ENCODE measurements around the gene ATP6V0E1. TPM values are rescaled to one million over a fixed set of nuclear protein-coding genes. Genes with fewer than 3 reads are reported as not detected.

The ATP6V0E1 gene
- total RNA-seq, 1 experiment from 2014 or later = 84.6 TPM

- TF ChIP-seq, protein P1, sequence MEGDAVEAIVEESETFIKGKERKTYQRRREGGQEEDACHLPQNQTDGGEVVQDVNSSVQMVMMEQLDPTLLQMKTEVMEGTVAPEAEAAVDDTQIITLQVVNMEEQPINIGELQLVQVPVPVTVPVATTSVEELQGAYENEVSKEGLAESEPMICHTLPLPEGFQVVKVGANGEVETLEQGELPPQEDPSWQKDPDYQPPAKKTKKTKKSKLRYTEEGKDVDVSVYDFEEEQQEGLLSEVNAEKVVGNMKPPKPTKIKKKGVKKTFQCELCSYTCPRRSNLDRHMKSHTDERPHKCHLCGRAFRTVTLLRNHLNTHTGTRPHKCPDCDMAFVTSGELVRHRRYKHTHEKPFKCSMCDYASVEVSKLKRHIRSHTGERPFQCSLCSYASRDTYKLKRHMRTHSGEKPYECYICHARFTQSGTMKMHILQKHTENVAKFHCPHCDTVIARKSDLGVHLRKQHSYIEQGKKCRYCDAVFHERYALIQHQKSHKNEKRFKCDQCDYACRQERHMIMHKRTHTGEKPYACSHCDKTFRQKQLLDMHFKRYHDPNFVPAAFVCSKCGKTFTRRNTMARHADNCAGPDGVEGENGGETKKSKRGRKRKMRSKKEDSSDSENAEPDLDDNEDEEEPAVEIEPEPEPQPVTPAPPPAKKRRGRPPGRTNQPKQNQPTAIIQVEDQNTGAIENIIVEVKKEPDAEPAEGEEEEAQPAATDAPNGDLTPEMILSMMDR (IDR thresholded peaks at IDR 0.05 in 2 of 3, conservative IDR thresholded peaks at IDR 0.05 in 1 of 3; ENCODE audit: borderline replicate concordance in 1 of 3, insufficient read depth in 1 of 3, low read depth in 2 of 3, low read length in 2 of 3) = no peak
- no peak for TF ChIP-seq RAD21 (IDR thresholded peaks at IDR 0.05; ENCODE audit: low read depth)
- TF ChIP-seq SIN3A (IDR thresholded peaks at IDR 0.05; ENCODE audit: low read depth) = no peak
- TF ChIP-seq YY1 (IDR thresholded peaks at IDR 0.05; ENCODE audit: extremely low read depth, insufficient replicate concordance, low read depth, low read length) = no peak
- TF ChIP-seq ZFX (IDR thresholded peaks at IDR 0.05) = no peak
- TF ChIP-seq POLR2A (IDR thresholded peaks at IDR 0.05; ENCODE audit: borderline replicate concordance, extremely low read depth, insufficient read depth, insufficient read length) = no peak
- no peak for TF ChIP-seq EGR1 (IDR thresholded peaks at IDR 0.05; ENCODE audit: low read depth)
- TF ChIP-seq SP1 (IDR thresholded peaks at IDR 0.05; ENCODE audit: low read depth) = no peak
- TF ChIP-seq TCF7L2 (IDR thresholded peaks at IDR 0.05; ENCODE audit: borderline replicate concordance, extremely low read depth, insufficient read depth, insufficient read length) = no peak
- TF ChIP-seq MAX (IDR thresholded peaks at IDR 0.05) = no peak
- TF ChIP-seq EZH2phosphoT487 (IDR thresholded peaks at IDR 0.05; ENCODE audit: borderline replicate concordance) = no peak
- no peak for TF ChIP-seq POLR2AphosphoS5 (IDR thresholded peaks at IDR 0.05; ENCODE audit: low read depth, low read length)
- TF ChIP-seq ELF1 (IDR thresholded peaks at IDR 0.05; ENCODE audit: borderline replicate concordance, low read depth) = no peak
- TF ChIP-seq EZH2 (IDR thresholded peaks at IDR 0.05) = no peak
- TF ChIP-seq, protein P2, sequence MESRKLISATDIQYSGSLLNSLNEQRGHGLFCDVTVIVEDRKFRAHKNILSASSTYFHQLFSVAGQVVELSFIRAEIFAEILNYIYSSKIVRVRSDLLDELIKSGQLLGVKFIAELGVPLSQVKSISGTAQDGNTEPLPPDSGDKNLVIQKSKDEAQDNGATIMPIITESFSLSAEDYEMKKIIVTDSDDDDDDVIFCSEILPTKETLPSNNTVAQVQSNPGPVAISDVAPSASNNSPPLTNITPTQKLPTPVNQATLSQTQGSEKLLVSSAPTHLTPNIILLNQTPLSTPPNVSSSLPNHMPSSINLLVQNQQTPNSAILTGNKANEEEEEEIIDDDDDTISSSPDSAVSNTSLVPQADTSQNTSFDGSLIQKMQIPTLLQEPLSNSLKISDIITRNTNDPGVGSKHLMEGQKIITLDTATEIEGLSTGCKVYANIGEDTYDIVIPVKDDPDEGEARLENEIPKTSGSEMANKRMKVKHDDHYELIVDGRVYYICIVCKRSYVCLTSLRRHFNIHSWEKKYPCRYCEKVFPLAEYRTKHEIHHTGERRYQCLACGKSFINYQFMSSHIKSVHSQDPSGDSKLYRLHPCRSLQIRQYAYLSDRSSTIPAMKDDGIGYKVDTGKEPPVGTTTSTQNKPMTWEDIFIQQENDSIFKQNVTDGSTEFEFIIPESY (IDR thresholded peaks at IDR 0.05; ENCODE audit: extremely low read depth, insufficient replicate concordance, low read length) = no peak
- no peak for TF ChIP-seq ZNF274 (IDR thresholded peaks at IDR 0.05; ENCODE audit: low read depth, low read length)
- no peak for TF ChIP-seq CBX3 (IDR thresholded peaks at IDR 0.05; ENCODE audit: low read depth)
- no peak for TF ChIP-seq REST (IDR thresholded peaks at IDR 0.05; ENCODE audit: low read depth)
- no peak for TF ChIP-seq SRF (IDR thresholded peaks at IDR 0.05; ENCODE audit: low read depth)
- no peak for TF ChIP-seq CEBPB (IDR thresholded peaks at IDR 0.05; ENCODE audit: low read depth)
- H2AFZ ChIP-seq (ENCODE audit: low read depth, low read length, poor library complexity, severe bottlenecking) = no peak overlapping the region
- H3K27ac ChIP-seq (ENCODE audit: low read depth, low read length) = no peak overlapping the region
- ATAC-seq = no peak
- peaks cover 3 to 4% of the 10 kb centered on the region in 2 experiments; a peak in 1 of 4 replicates for H3K36me3 ChIP-seq (ENCODE audit: control insufficient read depth in 1 of 2, insufficient read depth in 2 of 2, low read length in 2 of 2)
- H3K4me1 ChIP-seq (ENCODE audit: control insufficient read depth in 1 of 2, insufficient read depth in 2 of 2, low read length in 2 of 2) = no peaks in the 10 kb centered on the region
- no peak for DNase-seq (ENCODE audit: low read depth, low spot score)
- no TSS peak for BruUV-seq (replicated peaks)
- intact Hi-C loops (cut with micrococcal nuclease) = no loop called here
- RAD21 ChIA-PET (ENCODE audit: low non-redundant PET in 1 of 2, low total read pairs in 2 of 2, uncharacterized antibody in 2 of 2, unreplicated experiment in 2 of 2) = no interaction called here
- CTCF ChIA-PET = interaction anchor here (1.0 kb wide), 1 partner anchor 15 kb away, joined by 5 read pairs; the partner anchor contains the start of gene RPL26L1
- H3K4me3 ChIP-seq (replicated peaks in 1 of 2; ENCODE audit: low read depth in 1 of 2, low read length in 2 of 2) = no peak overlapping the region
- H3K9me2 ChIP-seq (ENCODE audit: insufficient read depth) = no peaks in the 10 kb centered on the region
- H3K4me2 ChIP-seq (ENCODE audit: low read length) = no peak overlapping the region
- no peaks in the 10 kb centered on the region for H3K79me2 ChIP-seq (ENCODE audit: insufficient read depth, low read length)
- H3K9ac ChIP-seq (ENCODE audit: low read length) = no peak overlapping the region
- no peaks in the 10 kb centered on the region for H4K20me1 ChIP-seq (ENCODE audit: insufficient read depth)
- POLR2A ChIA-PET = no interaction called here
- no peaks in the 10 kb centered on the region for H3K9me3 ChIP-seq (ENCODE audit: control insufficient read depth in 1 of 2, insufficient read depth in 1 of 2, low read depth in 1 of 2, low read length in 2 of 2)
- H3K27me3 ChIP-seq (ENCODE audit: insufficient read depth, low read length) = no peaks in the 10 kb centered on the region
Observed at GRCh38 chr5:172973931-172974330, 9.6 kb upstream of the ATP6V0E1 start.

All from HCT116 (cell line).